HG03060 (cell line): ENCODE results near the gene THSD7B.
"Not testable (repeated sequence)": the region's sequence is repeated elsewhere in the genome, so short reads cannot be mapped to it uniquely, and the experiment has no call there.

Experiments
- ATAC-seq: cut with Tn5 transposase; IDR thresholded peaks from one replicate; pipeline ENCODE4 v1.9.1; 2021; ENCODE audit warnings: low read depth, moderate number of reproducible peaks; ENCODE audit not compliant: unreplicated experiment

Gene THSD7B

GRCh38 chr2:136929531-136929930 is 164.2 kb downstream of the THSD7B start:
- no peak for ATAC-seq

GRCh38 chr2:136932700-136933099 is 167.4 kb downstream of the THSD7B start:
- ATAC-seq = no peak

GRCh38 chr2:136935119-136935518 is 169.8 kb downstream of the THSD7B start:
- no peak for ATAC-seq

- ATAC-seq = no peak
Observed at GRCh38 chr2:136956050-136956449, 190.7 kb downstream of the THSD7B start.

GRCh38 chr2:136957044-136957443 is 191.7 kb downstream of the THSD7B start:
- no peak for ATAC-seq

- no peak for ATAC-seq
Observed at GRCh38 chr2:136962105-136962725, 196.9 kb downstream of the THSD7B start.

- ATAC-seq = no peak
Observed at GRCh38 chr2:136966485-136966884, 201.1 kb downstream of the THSD7B start.

GRCh38 chr2:136980303-136980702 is 215.0 kb downstream of the THSD7B start:
- ATAC-seq = no peak

GRCh38 chr2:136981689-136982088 is 216.3 kb downstream of the THSD7B start:
- ATAC-seq = not testable (repeated sequence)

GRCh38 chr2:136985044-136985443 is 219.7 kb downstream of the THSD7B start:
- no peak for ATAC-seq

- ATAC-seq = no peak
Observed at GRCh38 chr2:136986605-136987221, 221.4 kb downstream of the THSD7B start.

GRCh38 chr2:136990316-136990715 is 225.0 kb downstream of the THSD7B start:
- ATAC-seq = no peak

- no peak for ATAC-seq
Observed at GRCh38 chr2:136994793-136995192, 229.4 kb downstream of the THSD7B start.

- no peak for ATAC-seq
Observed at GRCh38 chr2:136997557-136997956, 232.2 kb downstream of the THSD7B start.

GRCh38 chr2:137000811-137001210 is 235.5 kb downstream of the THSD7B start:
- no peak for ATAC-seq

- ATAC-seq = no peak
Observed at GRCh38 chr2:137002896-137003295, 237.6 kb downstream of the THSD7B start.

- no peak for ATAC-seq
Observed at GRCh38 chr2:137005210-137005609, 239.9 kb downstream of the THSD7B start.

- no peak for ATAC-seq
Observed at GRCh38 chr2:137007938-137008337, 242.6 kb downstream of the THSD7B start.

GRCh38 chr2:137009953-137010352 is 244.6 kb downstream of the THSD7B start:
- no peak for ATAC-seq

- ATAC-seq = no peak
Observed at GRCh38 chr2:137020452-137021196, 255.3 kb downstream of the THSD7B start.

GRCh38 chr2:137021763-137022162 is 256.4 kb downstream of the THSD7B start:
- ATAC-seq = no peak

GRCh38 chr2:137023205-137023604 is 257.9 kb downstream of the THSD7B start:
- ATAC-seq = no peak
